CD4-positive, alpha-beta T cell (primary cell): ENCODE data around the gene B3GNT2. TPM values are rescaled to one million over a fixed set of nuclear protein-coding genes. Genes with fewer than 3 reads are reported as not detected.

Experiments used
- ATAC-seq: fragments of 200-7000 bp; cut with Tn5 transposase; one replicate; pipeline ENCODE4 v1.10.0; 2022; ENCODE audit warnings: mild to moderate bottlenecking; ENCODE audit not compliant: poor library complexity
- CTCF ChIA-PET: fragments of 350-600 bp; sonication (Branson Sonifier 250); formaldehyde crosslinking; loops from one replicate; lab custom pipeline; 2021; ENCODE audit warnings: antibody characterized with exemption, inconsistent platforms; lab: Charles Lee
- POLR2A ChIA-PET: fragments of 350-600 bp; sonication (Branson Sonifier 250); formaldehyde crosslinking; loops from one replicate; lab custom pipeline; 2021; ENCODE audit warnings: antibody characterized with exemption, inconsistent platforms; lab: Charles Lee
- DNase-seq, 14 experiments: peaks; one replicate each; pipeline ENCODE4 v3.0.0-alpha.2; 2013 to 2020; ENCODE audit warnings: mixed read lengths in 2 of 14
- H3K27ac ChIP-seq, 2 donors: one replicate each; pipeline versions ENCODE4 v1.5.1 to v1.7.0; 2013; ENCODE audit warnings: low read length in 2 of 2, low read depth in 1 of 2, mild to moderate bottlenecking in 1 of 2
- H3K27me3 ChIP-seq, 2 experiments: 1 replicate in 1 of 2; 2 replicates in 1 of 2; pipeline versions ENCODE4 v1.6.1 to v1.7.0; 2013; ENCODE audit warnings: low read length in 2 of 2, control low read depth in 1 of 2, mild to moderate bottlenecking in 1 of 2, moderate library complexity in 1 of 2; ENCODE audit not compliant: insufficient read depth in 2 of 2, control insufficient read depth in 1 of 2
- H3K36me3 ChIP-seq: one replicate; pipeline ENCODE4 v1.6.1; 2013; ENCODE audit warnings: low read length, control low read depth; ENCODE audit not compliant: insufficient read depth
- H3K4me1 ChIP-seq: one replicate; pipeline ENCODE4 v1.6.1; 2013; ENCODE audit warnings: low read length, control low read depth; ENCODE audit not compliant: insufficient read depth
- H3K4me3 ChIP-seq: one replicate; pipeline ENCODE4 v1.5.1; 2013; ENCODE audit warnings: mild to moderate bottlenecking, low read length, moderate library complexity
- H3K9me3 ChIP-seq, 2 experiments: 1 replicate in 1 of 2; 2 replicates in 1 of 2; pipeline versions ENCODE4 v1.6.1 to v1.7.0; 2013; ENCODE audit warnings: low read length in 2 of 2, mild to moderate bottlenecking in 2 of 2, control low read depth in 1 of 2, moderate library complexity in 1 of 2; ENCODE audit not compliant: control insufficient read depth in 1 of 2, insufficient read depth in 1 of 2
- H3K27ac Mint-ChIP-seq: one replicate; pipeline ENCODE4 v1.8.0; 2020; ENCODE audit warnings: mixed read lengths
- H3K27me3 Mint-ChIP-seq: one replicate; pipeline ENCODE4 v1.8.0; 2021; ENCODE audit warnings: mixed read lengths
- H3K36me3 Mint-ChIP-seq: one replicate; pipeline ENCODE4 v1.8.0; 2021; ENCODE audit warnings: low read depth, mixed read lengths
- H3K4me1 Mint-ChIP-seq: one replicate; pipeline ENCODE4 v1.8.0; 2021; ENCODE audit warnings: low read depth, mixed read lengths
- H3K4me3 Mint-ChIP-seq: one replicate; pipeline ENCODE4 v1.8.0; 2020; ENCODE audit warnings: mild to moderate bottlenecking, mixed read lengths
- H3K9me3 Mint-ChIP-seq: one replicate; pipeline ENCODE4 v1.8.0; 2020; ENCODE audit warnings: mixed read lengths
- intact Hi-C, 2 experiments: fragments of 100-400 bp; cut with DNase I in 1 of 2; cut with micrococcal nuclease in 1 of 2; formaldehyde crosslinking; loops; one replicate each; pipeline versions ENCODE4 v1.15.1 to v1.9.0; 2023 to 2025; cut with DNase I, micrococcal nuclease
- total RNA-seq, 174 experiments: library from RNA in 2 of 174; stranded (reverse) in 2 of 174; gene quantifications; one replicate each; pipeline ENCODE4 v1.2.3 and lab custom pipeline; 2021 to 2026
- TF ChIP-seq, protein P1 (sequence below): fragments of 200-600 bp; IDR thresholded peaks from one replicate; pipeline ENCODE4 v1.8.0; 2022; ENCODE audit warnings: antibody characterized with exemption, mild to moderate bottlenecking

Gene B3GNT2
- total RNA-seq, 2 experiments from 2014 or later: 47.7 TPM

GRCh38 chr2:62185475-62186155, 10.3 kb upstream of the B3GNT2 start:
- no peak for ATAC-seq
- CTCF ChIA-PET: no interaction called here
- Histone ChIP-seq H3K4me3 (no peak overlapping the region), H3K4me1 (no peaks in the 10 kb centered on the region), H3K27ac (no peak overlapping the region), H3K9me3 (no peaks in the 10 kb centered on the region), H3K27me3 (no peaks in the 10 kb centered on the region), H3K36me3 (no peaks in the 10 kb centered on the region)
- Mint-ChIP-seq H3K9me3 (no peaks in the 10 kb centered on the region), H3K4me1 (peaks cover 13% of the 10 kb centered on the region), H3K27ac (no peak overlapping the region), H3K27me3 (no peaks in the 10 kb centered on the region), H3K4me3 (no peak overlapping the region), H3K36me3 (no peaks in the 10 kb centered on the region)
- no peak for DNase-seq
- intact Hi-C loops: no loop called here
- POLR2A ChIA-PET: no interaction called here
- TF ChIP-seq, protein P1, sequence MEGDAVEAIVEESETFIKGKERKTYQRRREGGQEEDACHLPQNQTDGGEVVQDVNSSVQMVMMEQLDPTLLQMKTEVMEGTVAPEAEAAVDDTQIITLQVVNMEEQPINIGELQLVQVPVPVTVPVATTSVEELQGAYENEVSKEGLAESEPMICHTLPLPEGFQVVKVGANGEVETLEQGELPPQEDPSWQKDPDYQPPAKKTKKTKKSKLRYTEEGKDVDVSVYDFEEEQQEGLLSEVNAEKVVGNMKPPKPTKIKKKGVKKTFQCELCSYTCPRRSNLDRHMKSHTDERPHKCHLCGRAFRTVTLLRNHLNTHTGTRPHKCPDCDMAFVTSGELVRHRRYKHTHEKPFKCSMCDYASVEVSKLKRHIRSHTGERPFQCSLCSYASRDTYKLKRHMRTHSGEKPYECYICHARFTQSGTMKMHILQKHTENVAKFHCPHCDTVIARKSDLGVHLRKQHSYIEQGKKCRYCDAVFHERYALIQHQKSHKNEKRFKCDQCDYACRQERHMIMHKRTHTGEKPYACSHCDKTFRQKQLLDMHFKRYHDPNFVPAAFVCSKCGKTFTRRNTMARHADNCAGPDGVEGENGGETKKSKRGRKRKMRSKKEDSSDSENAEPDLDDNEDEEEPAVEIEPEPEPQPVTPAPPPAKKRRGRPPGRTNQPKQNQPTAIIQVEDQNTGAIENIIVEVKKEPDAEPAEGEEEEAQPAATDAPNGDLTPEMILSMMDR: no peak

DNA sequence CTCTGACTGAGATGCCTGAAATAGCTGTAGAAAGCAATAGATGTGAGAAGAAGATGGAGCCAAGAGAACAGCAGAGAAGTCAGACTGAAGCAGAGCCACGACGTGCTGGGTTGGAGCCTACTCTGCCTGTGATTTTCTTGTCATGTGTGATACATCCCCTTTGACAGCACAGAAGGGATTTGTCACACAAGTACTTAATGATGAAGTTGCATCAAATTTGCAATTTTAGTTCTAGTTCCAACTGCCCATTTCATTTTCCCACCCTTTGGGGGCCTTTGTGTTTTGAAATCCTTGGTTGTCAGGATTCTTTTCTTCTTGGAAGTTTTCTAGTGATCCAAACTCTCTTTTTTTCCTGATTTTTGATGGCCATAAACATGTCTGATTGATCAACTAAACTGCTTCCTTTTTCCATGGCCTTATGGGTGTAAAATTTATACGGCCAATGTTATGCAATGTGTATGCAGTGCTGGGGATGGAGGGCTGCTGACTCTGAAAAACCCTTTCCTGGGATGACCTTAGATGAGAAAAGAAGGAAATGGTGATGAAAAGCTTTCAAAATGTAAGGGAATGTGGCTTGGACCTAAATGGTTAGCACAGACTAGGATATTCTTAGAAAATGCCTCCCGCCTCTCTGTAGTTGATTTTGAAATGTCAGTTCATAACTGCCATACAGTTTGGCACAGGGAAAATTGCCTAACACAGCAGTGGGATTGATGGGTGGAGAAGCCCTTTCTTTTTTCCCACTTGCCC, 9.6 kb upstream of the B3GNT2 start:
- intact Hi-C loops: no loop called here
- TF ChIP-seq, protein P1: no peak
- no peaks in the 10 kb centered on the region for H3K36me3 ChIP-seq
- DNase-seq (no peak), ATAC-seq (no peak)
- no peak overlapping the region for H3K4me3 ChIP-seq
- H3K4me1 ChIP-seq: no peaks in the 10 kb centered on the region
- no peak overlapping the region for H3K27ac ChIP-seq
- no peak overlapping the region for H3K4me3 Mint-ChIP-seq
- no peaks in the 10 kb centered on the region for H3K27me3 ChIP-seq
- no peaks in the 10 kb centered on the region for H3K9me3 ChIP-seq
- peaks cover 9% of the 10 kb centered on the region for H3K4me1 Mint-ChIP-seq
- ChIA-PET CTCF (no interaction called here), POLR2A (no interaction called here)
- H3K27me3 Mint-ChIP-seq: no peaks in the 10 kb centered on the region
- no peaks in the 10 kb centered on the region for H3K36me3 Mint-ChIP-seq
- no peaks in the 10 kb centered on the region for H3K9me3 Mint-ChIP-seq
- no peak overlapping the region for H3K27ac Mint-ChIP-seq

GRCh38 chr2:62187246-62187645, 8.7 kb upstream of the B3GNT2 start:
- Histone ChIP-seq H3K36me3 (no peaks in the 10 kb centered on the region), H3K9me3 (no peaks in the 10 kb centered on the region), H3K4me3 (no peak overlapping the region), H3K27me3 (no peaks in the 10 kb centered on the region), H3K27ac (no peak overlapping the region), H3K4me1 (no peaks in the 10 kb centered on the region)
- no peaks in the 10 kb centered on the region for H3K36me3 Mint-ChIP-seq
- no peak overlapping the region for H3K27ac Mint-ChIP-seq
- no peaks in the 10 kb centered on the region for H3K9me3 Mint-ChIP-seq
- no peaks in the 10 kb centered on the region for H3K27me3 Mint-ChIP-seq
- H3K4me1 Mint-ChIP-seq: no peaks in the 10 kb centered on the region
- no peak overlapping the region for H3K4me3 Mint-ChIP-seq
- DNase-seq (no peak), ATAC-seq (no peak)
- CTCF ChIA-PET: no interaction called here
- intact Hi-C loops: no loop called here
- POLR2A ChIA-PET: no interaction called here
- TF ChIP-seq, protein P1: no peak
